Muscle of arm (tissue), 12 donors: ENCODE data around the gene IQGAP2. TPM values are rescaled to one million over a fixed set of nuclear protein-coding genes. Genes with fewer than 3 reads are reported as not detected.
A peak's percentile ranks its signal among the peaks of the same experiment; 100 is the strongest.

Experiments used
- DNase-seq: peaks from one replicate; pipeline ENCODE4 v3.0.0-alpha.2; 2013
- polyA plus RNA-seq, 12 donors: library from polyadenylated mRNA; unstranded; fragments of 120-200 nt; gene quantifications; one replicate each; pipeline ENCODE4 v1.2.1, GENCODE V29; 2013; ENCODE audit not compliant: insufficient read length in 12 of 12

Gene IQGAP2
- polyA plus RNA-seq, 12 donors: 7.7 to 38.7 (median 13.0) TPM; not detected in 1

- DNase-seq: no peak
Measured at GRCh38 chr5:76689321-76690036, 286.4 kb downstream of the IQGAP2 start.

- DNase-seq: no peak
Measured at GRCh38 chr5:76690037-76690679, 287.1 kb downstream of the IQGAP2 start.

DNA sequence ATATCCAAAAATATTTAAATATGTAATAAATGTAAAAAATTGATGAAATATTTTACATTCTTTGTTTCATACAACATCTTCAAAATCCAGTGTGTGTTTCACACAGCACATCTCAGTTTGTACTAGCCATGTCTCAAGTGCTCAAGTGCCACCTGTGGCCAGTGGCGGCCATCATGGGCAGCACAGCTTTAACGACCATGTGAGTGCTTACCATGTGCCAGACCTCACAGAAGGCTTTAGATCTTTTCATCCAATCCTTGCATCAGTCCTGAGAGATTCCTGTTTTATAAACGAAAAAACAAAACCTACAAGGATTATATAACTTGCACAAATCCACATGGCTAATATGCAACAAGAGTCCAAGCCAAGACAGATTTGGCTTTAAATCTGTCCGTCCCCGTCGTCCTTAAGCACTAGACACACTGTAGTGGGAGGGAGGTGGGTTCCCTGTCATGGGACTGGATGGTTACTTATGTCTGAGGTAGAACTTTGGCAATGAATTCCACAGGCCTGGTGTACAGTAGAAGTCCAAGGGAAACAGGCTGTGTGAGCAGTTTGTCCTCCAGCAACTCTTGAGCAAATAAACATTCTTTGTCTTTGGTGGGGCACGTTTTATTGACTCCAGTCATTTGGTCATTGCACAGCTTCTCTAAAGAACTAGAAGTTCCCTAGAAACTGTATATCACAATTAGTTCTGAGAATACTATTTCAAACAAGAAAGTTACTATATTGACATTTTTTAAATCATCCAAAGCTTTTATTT is 287.8 kb downstream of the IQGAP2 start:
- no peak for DNase-seq

DNA sequence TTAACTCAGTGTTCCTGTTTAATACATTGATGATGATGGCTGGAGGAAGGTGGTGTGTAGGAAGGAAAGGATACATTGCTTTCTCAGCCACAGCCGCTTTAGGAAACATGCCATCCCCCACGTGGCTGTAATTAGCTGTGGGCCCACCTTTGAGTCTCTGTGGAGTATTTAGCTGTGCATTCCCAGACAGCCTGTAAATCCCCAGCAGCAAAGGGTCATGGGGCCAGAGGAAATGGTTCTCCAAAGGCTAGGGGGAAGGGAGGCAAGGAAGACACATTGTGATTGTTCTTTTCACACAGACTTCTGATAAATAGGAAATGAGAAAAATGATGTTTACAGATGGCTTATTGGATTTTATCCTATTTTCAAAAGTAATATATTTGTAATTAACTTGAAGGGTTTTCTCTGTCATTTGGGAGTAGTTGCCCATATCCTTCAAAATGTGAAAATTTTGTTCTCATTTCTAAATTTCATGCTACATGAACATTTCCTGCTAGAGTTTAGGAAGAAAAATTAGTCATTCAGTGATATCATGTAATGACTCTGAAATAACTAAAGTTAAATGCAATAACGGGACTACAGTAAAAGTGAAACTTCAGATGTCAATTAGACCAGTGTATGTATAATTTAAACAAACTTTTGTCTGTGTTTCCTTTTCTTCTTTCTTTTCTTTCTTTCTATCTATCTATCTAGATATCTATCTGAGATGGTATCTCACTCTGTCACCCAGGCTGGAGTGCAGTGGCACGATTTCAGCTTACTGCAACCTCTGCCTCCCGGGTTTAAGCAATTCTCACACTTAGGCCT is 288.6 kb downstream of the IQGAP2 start:
- DNase-seq: no peak

DNA sequence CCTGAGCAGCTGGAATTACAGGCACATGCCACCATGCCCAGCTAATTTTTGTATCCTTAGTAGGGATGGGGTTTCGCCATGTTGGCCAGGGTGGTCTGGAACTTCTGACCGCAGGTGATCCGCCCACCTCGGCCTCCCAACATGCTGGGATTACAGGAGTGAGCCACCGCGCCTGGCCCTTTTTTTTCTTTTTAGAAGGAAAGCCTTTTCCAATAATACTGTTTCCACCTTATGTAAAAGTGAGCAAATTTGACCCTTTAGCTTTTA is 289.1 kb downstream of the IQGAP2 start:
- DNase-seq: no peak

GRCh38 chr5:76692651-76693050 is 289.6 kb downstream of the IQGAP2 start:
- DNase-seq: no peak

DNA sequence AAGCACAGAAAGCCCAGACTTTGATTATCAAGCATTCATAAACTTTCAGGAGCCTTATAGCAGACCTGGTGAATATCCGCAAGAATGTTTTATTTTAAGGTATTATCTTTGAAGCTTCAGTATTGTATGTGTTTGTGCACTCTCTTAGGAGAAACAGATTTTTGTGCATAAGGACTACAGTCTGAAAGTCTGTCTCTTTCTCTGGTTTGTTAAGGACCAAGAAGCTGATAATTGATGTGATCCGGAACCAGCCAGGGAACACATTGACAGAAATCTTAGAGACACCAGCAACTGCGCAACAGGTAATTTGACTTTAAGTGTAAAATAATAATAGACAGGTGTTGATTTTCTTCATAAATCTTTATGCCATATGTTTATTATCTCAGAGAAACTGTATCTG is 290.1 kb downstream of the IQGAP2 start:
- DNase-seq: no peak

DNA sequence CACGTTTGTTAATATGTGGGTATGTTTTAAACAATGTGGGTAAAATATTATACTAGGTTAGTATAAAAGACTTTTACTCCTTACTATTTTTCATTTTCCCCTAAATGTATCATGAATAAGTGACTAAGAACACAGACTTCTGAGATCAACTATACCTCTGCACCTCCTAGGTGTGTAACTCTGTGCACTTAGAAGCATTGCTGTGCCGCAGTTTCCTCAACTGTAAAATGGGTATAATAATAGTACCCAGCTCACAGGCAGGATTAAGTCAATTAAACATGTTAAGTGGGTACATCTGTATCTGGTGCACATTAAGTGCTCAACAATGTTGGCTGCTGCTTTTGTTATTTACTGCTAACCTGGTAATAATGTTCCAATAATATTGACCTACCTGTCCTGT is 291.2 kb downstream of the IQGAP2 start:
- no peak for DNase-seq

DNA sequence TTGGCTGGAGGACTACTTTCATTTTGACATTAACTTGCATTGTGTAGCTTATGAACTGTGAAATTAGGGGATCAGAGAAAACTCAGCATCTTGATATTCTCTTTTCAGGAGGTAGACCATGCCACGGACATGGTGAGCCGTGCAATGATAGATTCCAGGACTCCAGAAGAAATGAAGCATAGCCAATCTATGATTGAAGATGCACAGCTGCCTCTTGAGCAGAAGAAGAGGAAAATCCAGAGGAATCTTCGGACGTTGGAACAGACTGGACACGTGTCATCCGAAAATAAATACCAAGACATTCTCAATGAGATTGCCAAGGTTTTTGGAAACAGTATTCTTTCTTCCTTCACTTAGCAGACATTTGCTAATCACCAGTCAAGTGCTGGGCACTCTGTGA is 292.3 kb downstream of the IQGAP2 start:
- no peak for DNase-seq

DNA sequence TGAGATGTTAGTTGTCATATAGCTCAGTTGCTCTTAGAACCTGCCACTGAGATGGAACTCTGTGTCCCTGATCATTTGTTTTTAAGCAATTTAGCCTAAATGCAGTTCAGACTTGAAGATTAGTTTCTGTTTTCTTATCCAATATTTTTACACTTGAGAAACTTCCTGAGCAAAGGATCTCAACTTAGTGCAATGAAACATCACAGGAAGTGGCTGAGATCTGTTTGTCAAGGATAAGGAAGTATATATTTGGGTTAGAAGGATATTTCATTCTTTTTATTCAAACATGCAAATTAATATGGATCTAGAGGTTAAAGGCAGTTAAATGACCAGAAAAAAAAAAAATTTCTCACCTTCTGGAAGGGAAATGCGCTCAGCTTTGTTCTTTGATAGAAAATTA is 293.2 kb downstream of the IQGAP2 start:
- DNase-seq: no peak

- no peak for DNase-seq
Measured at GRCh38 chr5:76697670-76698069, 294.6 kb downstream of the IQGAP2 start.

- DNase-seq: no peak
Measured at GRCh38 chr5:76700571-76700970, 297.5 kb downstream of the IQGAP2 start.

DNA sequence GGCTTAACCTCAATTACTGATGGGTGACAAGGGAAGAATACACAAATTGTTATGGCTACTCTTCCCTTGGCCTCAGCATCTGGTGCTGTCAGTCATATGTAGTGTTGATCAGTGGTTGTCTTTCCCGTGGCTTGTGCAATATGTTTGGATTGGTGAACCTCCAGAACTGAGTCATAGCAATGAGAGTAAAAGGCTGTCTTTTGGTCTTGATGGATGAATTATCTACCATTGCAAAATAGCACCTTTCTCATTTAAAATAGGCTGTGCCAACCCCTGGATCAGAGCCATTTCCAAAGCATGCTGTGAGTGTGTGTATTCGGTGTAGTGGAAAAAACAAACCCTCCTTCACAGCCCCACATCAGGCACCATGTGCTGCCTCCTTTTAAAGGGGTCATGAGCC is 298.2 kb downstream of the IQGAP2 start:
- no peak for DNase-seq

DNA sequence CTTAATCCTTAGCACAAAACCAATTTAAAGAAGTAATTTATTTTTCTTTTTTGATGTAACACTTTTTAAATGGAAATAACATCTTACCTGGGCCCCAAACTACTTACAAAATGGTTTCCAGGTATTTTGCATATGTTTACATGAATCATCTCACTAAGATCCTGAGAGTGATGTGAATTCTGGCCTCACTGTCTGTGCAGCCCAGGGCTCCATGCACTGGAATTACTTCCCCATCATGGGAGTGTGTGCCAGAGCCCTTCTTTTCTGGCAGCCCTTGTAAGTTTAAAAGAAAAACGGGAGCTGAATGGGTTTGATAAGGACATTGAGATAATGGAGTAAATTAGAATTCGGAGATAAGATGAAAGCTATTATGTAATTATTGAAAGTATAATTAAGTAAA is 300.6 kb downstream of the IQGAP2 start:
- no peak for DNase-seq

DNA sequence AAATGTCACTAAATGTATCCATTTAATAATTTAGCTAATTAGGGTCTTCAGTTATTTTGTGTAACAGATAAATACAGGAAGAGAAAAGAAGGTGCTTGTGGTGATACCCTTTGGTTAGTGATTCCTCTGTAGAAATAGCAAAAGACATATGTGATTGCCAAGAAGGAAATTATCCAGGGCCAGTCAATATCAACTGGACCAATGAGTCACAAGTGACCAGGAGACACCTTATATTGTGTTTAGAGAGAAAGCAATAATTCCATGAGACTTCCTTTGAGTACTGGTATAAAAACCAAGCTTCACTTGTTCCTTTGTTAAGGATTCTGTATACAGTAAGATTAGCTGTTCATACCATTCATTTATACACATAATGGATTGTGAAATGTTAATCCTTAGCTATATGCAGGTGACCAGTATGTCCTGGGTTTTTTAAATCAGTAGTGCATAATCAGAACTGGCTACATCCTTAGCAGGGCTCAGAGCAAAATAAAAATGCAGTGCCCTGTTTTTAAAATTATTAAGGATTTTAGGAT is 301.1 kb downstream of the IQGAP2 start:
- DNase-seq: no peak

DNA sequence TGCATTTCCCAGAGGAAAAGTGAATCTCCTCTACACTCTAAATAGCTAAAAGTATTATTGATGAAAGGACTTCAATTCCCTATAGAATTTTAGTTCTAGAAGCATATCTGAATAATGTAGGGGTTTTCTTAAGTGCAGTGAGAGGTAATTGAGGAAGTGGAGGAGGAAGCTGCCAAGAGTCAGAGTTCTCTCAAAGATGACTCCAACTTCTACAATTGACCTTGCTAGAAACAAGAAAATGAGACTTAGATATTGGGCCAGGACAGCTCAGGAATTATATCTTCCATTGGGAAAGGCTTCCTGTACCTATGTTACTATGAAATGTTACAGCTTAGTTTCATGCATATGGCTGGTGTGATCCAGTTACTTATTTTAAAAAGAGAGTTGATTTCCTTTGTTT is 302.5 kb downstream of the IQGAP2 start:
- no peak for DNase-seq

- DNase-seq: no peak
Measured at GRCh38 chr5:76709762-76710161, 306.7 kb downstream of the IQGAP2 start.

DNA sequence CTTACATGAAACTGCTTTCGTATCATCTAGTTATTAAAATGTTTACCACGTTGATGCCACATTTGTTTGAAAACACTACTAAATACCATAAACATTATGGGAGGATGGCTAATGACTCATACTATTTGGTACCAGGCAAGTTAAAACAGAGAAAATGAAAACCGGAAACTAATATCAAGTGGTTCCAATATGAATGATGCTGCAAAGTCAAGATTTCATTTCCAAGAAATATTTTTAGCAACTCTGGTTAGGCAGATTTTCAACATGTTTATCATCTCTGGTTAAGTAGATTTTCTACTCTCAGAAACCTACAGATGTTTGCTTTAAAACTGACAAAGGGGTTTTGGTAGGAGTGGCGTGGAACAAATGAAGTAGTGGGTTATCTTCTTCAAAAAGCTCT is 307.9 kb downstream of the IQGAP2 start:
- DNase-seq: no peak

GRCh38 chr5:76714751-76715485 is 311.8 kb downstream of the IQGAP2 start:
- no peak for DNase-seq

DNA sequence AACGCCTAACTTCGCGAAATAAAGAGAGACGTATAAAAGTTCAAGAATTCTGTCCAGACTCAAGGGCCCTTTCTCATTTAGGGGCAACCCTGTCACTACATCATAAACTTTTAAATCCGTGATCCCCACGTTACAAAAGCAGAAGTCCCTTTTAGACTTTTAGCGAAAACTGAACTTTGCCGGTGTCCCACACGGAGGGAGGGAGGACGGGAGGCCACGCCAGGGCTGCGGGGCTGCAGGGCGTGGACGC is 312.3 kb downstream of the IQGAP2 start:
- DNase-seq: peak; percentile 40

DNA sequence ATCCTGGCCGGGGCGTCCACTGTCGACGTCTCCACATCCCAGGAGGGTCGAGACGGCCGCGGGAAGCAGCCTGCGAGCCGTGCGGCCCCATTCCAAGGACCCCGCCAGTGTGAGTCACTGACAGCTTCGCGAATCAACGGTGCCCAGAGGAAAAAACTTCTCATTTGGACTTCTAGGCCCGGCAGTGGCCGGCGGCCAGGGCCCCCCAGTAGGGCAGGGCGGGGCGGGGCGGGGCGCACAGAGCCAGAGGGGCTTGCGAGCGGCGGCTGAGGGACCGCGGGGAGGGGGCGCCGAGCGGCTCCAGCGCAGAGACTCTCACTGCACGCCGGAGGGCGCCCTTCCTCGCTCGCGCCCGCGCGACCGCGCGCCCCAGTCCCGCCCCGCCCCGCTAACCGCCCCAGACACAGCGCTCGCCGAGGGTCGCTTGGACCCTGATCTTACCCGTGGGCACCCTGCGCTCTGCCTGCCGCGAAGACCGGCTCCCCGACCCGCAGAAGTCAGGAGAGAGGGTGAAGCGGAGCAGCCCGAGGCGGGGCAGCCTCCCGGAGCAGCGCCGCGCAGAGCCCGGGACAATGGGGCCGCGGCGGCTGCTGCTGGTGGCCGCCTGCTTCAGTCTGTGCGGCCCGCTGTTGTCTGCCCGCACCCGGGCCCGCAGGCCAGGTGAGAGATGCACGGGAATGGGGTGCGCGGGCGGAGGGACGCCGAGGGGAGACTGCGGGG is 312.8 kb downstream of the IQGAP2 start, which contains the start of gene F2R:
F2R (plus strand) TSS at position 391 of the 720 bp plus-strand sequence; CDS start at position 573, 182 bp downstream.
- peak; percentile 67 for DNase-seq
